Measurements from ENCODE around the gene PLA2G4D. TPM values are rescaled to one million over a fixed set of nuclear protein-coding genes. Genes with fewer than 3 reads are reported as not detected.

The PLA2G4D gene
- total and polyA plus RNA-seq, 10 of the 15 experiments (the other 5 are each of a cell fraction or from before 2014, with no cell fraction given): 0.03 TPM; not detected in 9

DNA sequence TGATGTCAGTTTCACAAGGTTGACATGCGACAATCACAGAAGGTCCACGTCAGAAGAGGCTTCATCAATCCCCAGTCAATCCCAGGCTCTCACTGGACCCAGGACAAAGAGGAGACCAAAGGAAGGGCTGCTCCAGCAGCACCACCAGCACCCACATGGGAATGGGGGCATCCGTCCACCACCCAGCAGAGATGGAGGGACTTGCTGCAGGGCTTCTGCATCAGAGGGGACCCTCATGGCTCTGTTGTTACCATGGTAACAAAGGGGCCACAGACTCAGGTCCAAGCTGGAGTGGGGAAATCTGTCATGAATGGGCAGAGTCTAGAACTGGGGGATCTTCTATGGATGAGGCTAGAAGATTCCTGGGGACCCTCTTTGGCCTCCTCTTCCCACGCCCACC lies 49.0 kb upstream of the PLA2G4D start:
- ATAC-seq: no peak
- CTCF ChIA-PET: no interaction called here
- in situ Hi-C loops (cut with MboI): no loop called here

More for the DNA sequence above, 49.0 kb upstream of the PLA2G4D start:
- no peak for FAIRE-seq
- no peak for TF ChIP-seq NFIC (IDR thresholded peaks at IDR 0.05; ENCODE audit: low read depth, low read length)
- no peak for TF ChIP-seq SREBF2 (IDR thresholded peaks at IDR 0.05; ENCODE audit: low read length)
- no peak for TF ChIP-seq NBN (IDR thresholded peaks at IDR 0.05)
- TF ChIP-seq ZNF274 (IDR thresholded peaks at IDR 0.05; ENCODE audit: insufficient read depth, insufficient read length): no peak
- no peak for TF ChIP-seq ZBTB33 (IDR thresholded peaks at IDR 0.05)
- no peak for TF ChIP-seq BACH1 (IDR thresholded peaks at IDR 0.05; ENCODE audit: borderline replicate concordance)
- TF ChIP-seq YY1 (IDR thresholded peaks at IDR 0.05; ENCODE audit: low read depth, low read length): no peak
- no peak for TF ChIP-seq SUPT20H (IDR thresholded peaks at IDR 0.05; ENCODE audit: borderline replicate concordance, control insufficient read depth, low read depth, low read length)
- TF ChIP-seq SKIL (IDR thresholded peaks at IDR 0.05; ENCODE audit: low read depth, poor library complexity, severe bottlenecking): no peak
- no peak for TF ChIP-seq MTA2 (IDR thresholded peaks at IDR 0.05; ENCODE audit: low read depth)
- TF ChIP-seq SRF (IDR thresholded peaks at IDR 0.05; ENCODE audit: low read depth in 2 of 2, low read length in 2 of 2): no peak
- TF ChIP-seq RAD51 (IDR thresholded peaks at IDR 0.05): no peak
- TF ChIP-seq BHLHE40 (IDR thresholded peaks at IDR 0.05; ENCODE audit: borderline replicate concordance in 1 of 2, low read depth in 2 of 2, low read length in 1 of 2): no peak
- TF ChIP-seq HDAC2 (IDR thresholded peaks at IDR 0.05): no peak
- no peak for TF ChIP-seq SP1 (IDR thresholded peaks at IDR 0.05; ENCODE audit: low read depth, low read length)
- WGBS (ENCODE audit: insufficient coverage, insufficient replicate concordance, low lambda C conversion rate, missing lambda C conversion rate): 41% methylated on average over 4 of the region's 4 CpGs
- SMC1A ChIA-PET (ENCODE audit: uncharacterized antibody, unreplicated experiment): interaction anchor here (1.0 kb wide), 1 partner anchor 65 kb away, joined by 3 read pairs; no protein-coding TSS in a partner anchor
- H3K9me3 ChIP-seq (replicated peaks; ENCODE audit: control insufficient read depth, insufficient read depth, low read length): no peaks in the 10 kb centered on the region
- no peak overlapping the region for H3K9ac ChIP-seq (ENCODE audit: control insufficient read depth, insufficient read depth, low read length)
- H3K79me2 ChIP-seq (ENCODE audit: control insufficient read depth, insufficient read depth, low read length): no peaks in the 10 kb centered on the region
- H4K20me1 ChIP-seq (ENCODE audit: control insufficient read depth, insufficient read depth): no peaks in the 10 kb centered on the region
- no peaks in the 10 kb centered on the region for H3K36me3 ChIP-seq (ENCODE audit: control insufficient read depth in 2 of 2, insufficient read depth in 2 of 2, low read length in 1 of 2)
- intact Hi-C loops (cut with micrococcal nuclease; ENCODE audit: unreplicated experiment): no loop called here
- RAD21 ChIA-PET (ENCODE audit: unreplicated experiment): no interaction called here
- H3K27me3 ChIP-seq (replicated peaks in 1 of 2; ENCODE audit: control insufficient read depth in 2 of 2, insufficient read depth in 2 of 2, low read length in 1 of 2): no peaks in the 10 kb centered on the region; a peak in 1 of 4 replicates
- H3K4me2 ChIP-seq (ENCODE audit: control insufficient read depth, insufficient read depth): no peak overlapping the region
- H2AFZ ChIP-seq (ENCODE audit: control insufficient read depth, low read depth, low read length): no peak overlapping the region
- H3K27ac ChIP-seq (ENCODE audit: control insufficient read depth, insufficient read depth): no peak overlapping the region
- DNase-seq (ENCODE audit: low read depth, low spot score): no peak
- POLR2A ChIA-PET: interaction anchor here (0.6 kb wide), 1 partner anchor 544 kb away, joined by 4 read pairs; no protein-coding TSS in a partner anchor
- H3K4me1 ChIP-seq (ENCODE audit: control insufficient read depth, insufficient read depth, low read length): no peaks in the 10 kb centered on the region
- H3K4me3 ChIP-seq: no peak overlapping the region
- no TSS peak for BruUV-seq (replicated peaks)

All from GM12878 (cell line).